Measurements from ENCODE around the gene LOXL1.

The LOXL1 gene

GRCh38 chr15:73994912-73995622, 68.8 kb downstream of the LOXL1 start:
- DNase-seq, result peak; percentile 53 to 73 (median 61)

- DNase-seq, result no peak
These were observed 70.0 kb downstream of the LOXL1 start for GRCh38 chr15:73996267-73996666.

GRCh38 chr15:73996939-73997338, 70.7 kb downstream of the LOXL1 start:
- peak; percentile 80 to 93 (median 83) for DNase-seq

GRCh38 chr15:73997986-73998385, 71.7 kb downstream of the LOXL1 start:
- DNase-seq, result no peak
